ENCODE results near the gene CFAP53. TPM values are rescaled to one million over a fixed set of nuclear protein-coding genes. Genes with fewer than 3 reads are reported as not detected.

The CFAP53 gene
- total RNA-seq, 1 donor, result not detected

DNA sequence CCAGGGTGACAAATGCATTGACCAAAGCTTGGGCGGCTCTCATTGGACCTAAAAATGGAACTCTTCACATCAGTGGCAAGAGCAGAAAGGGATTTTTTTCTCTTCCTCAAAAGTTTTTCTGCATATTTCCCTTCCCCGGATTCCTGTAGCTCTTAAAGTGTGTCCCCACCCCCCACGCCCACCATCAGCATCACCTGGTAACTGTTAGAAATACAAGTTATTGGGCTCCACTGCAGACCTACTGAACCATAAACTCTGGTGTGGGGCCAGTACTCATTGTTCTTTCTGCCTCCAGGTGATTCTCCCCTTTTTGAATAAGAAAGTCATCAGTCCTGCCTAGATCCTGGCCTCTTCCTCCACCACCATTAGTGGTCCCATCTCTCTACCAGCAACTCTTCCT is 70.0 kb downstream of the CFAP53 start:
- peaks cover 78% of the 10 kb centered on the region for H3K27me3 ChIP-seq (ENCODE audit: insufficient read depth, low read length)
- no peaks in the 10 kb centered on the region for H3K9me3 ChIP-seq (ENCODE audit: low read depth, low read length)
- no peak overlapping the region for H3K4me3 ChIP-seq (ENCODE audit: low read length)
- H3K4me1 ChIP-seq (ENCODE audit: insufficient read depth, low read length), result peaks cover 8% of the 10 kb centered on the region

DNA sequence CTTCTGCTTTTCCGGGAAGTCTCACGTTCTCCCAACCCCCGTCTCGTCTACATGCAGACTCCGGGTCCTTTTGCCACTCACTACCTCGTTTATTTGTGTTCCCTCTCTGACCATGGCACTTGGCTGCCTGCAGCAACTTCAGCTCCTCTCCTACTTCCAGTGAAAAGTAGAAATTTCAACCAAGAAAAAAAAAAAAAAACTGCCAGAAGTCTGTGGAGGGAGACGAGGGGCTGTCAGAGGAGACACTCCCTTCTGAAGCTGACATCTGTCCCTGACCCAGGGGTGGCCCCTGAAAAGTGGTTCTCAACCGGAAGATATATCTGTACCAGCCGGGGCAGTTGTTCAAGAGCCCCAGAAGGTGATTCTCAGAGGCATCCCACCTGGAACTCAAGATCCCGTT is 70.6 kb downstream of the CFAP53 start:
- Histone ChIP-seq H3K27me3 (ENCODE audit: insufficient read depth, low read length) (peaks cover 79% of the 10 kb centered on the region), H3K4me3 (ENCODE audit: low read length) (no peak overlapping the region), H3K4me1 (ENCODE audit: insufficient read depth, low read length) (peaks cover 8% of the 10 kb centered on the region), H3K9me3 (ENCODE audit: low read depth, low read length) (no peaks in the 10 kb centered on the region)

DNA sequence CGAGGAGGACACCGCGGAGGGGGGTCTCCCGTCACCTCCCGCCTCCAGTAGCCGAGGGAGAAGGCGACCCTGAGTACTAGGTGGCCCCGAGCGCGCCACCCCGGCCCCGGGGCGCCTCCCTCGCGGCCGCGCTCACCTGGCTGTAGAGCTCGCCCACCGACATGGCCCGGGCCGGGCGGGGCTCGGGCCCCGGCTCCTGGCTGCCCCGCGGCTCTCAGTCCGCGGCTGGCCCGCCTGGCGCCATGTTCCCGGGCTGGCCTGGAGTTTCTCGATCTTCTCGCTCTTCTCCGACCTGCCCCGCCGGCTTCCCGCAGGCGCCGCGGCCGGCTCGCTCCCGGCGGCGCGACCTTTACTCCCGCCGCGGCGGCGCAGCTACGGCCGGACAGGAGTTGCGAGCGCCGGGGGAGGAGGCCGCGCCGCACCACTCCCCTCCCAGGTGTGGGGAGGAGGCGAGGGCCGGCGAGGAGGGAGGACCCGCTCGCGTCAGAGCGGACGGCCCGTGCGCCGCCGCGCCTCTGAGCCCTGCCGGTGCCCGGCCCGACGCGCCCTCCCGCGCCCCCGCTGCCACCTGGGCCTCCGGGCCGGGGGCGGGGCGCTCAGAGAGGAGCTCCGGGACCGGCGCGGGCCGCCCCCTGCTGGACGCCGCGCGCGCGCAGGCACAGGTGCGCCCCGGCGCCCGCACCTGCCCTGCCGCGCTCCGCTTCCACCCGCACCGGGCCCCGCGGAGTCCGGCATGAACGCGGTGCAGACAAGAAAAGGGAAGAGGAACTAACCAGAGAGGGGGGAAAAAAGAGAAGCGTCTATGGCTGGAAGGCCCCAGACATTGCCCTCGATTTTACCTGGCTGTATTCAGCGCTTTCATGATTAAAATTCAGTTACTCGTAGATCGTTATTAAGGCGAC is 71.4 kb downstream of the CFAP53 start, which contains the start of gene MYO5B:
MYO5B (minus strand) TSS at position 517 of the 902 bp plus-strand sequence; CDS start at position 163, 354 bp downstream.
- peaks cover 79% of the 10 kb centered on the region for H3K27me3 ChIP-seq (ENCODE audit: insufficient read depth, low read length)
- peaks cover 8% of the 10 kb centered on the region for H3K4me1 ChIP-seq (ENCODE audit: insufficient read depth, low read length)
- H3K4me3 ChIP-seq (ENCODE audit: low read length), result no peak within 1 kb of the TSS
- H3K9me3 ChIP-seq (ENCODE audit: low read depth, low read length), result no peaks in the 10 kb centered on the region

DNA sequence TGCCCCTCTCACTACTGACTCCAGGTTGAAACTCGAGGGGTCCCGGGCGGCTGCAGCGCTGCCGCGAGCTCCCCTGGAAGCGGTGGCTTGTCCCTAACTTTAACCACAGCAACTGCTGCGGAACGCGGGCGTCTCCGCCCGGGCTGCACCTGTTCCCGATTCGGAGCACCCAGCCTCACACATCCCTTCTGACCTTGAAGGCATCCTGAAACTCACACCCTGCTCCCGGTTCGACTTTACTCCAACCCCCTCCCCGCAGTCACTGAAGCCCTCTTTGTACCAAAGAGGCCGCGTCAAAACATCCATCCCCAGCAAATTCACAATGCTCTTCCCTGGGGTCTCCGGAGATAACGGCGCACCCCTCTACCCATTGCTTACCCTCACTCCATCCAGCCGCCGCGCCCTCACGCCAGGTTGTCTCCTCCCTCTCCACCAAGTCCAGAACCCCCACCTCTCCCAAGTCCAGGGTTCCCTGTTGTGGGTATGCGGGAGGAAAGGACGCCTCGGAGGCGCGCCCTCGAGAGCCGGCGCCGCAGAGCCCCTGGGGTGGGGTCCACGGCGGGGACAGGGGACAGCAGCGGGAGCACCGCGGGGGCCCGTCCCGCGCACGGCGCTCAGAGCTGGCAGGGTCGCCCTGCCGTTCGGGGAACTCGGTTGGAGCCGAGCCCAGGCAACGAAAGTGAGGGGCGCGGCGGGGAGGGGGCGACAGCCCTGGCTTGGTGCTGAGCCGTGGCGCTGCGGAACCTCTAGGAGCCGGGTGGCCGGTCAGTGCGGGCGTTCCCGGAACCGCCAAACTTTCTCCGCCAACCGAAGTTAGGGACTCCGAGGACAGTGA is 72.3 kb downstream of the CFAP53 start:
- peaks cover 73% of the 10 kb centered on the region for H3K27me3 ChIP-seq (ENCODE audit: insufficient read depth, low read length)
- no peaks in the 10 kb centered on the region for H3K9me3 ChIP-seq (ENCODE audit: low read depth, low read length)
- H3K4me3 ChIP-seq (ENCODE audit: low read length), result no peak overlapping the region
- peaks cover 8% of the 10 kb centered on the region for H3K4me1 ChIP-seq (ENCODE audit: insufficient read depth, low read length)

DNA sequence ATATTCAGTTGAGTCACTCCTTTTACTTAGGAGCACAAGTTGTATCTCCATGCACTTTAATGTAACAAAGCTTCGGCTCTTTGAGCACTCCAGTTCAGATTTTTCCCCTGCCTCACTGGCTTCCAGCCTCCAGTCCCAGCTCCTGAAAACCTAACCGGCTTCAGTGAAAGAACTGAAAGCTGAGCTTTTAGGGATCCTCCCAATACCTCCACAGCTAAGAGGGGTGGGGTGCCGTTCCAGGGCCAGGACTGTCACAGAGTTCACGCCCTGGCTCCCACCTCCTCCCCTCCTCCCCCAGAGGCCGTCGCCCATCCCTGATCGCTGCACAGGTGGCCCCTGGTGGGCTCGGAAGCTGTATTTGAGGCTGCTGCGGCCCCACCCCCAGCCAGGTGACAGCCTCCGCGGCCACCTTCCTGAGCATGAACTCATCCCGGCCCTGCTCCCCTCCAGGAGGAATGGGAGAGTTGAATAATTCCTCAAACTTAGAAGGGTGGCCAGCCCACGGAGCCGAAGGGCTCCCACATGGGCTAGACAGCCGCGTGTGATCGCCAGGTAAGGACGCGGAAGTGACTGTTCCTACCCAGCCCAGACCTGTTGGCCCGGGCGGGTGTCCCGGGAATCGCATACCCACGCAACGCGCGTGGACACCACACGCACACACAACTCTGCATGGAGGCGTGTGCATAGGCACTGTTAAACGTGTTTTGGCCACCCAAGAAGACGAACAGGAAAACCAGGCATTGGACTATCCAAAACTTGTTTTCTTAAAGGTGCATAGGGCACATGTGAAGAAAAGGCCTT is 73.1 kb downstream of the CFAP53 start:
- H3K4me3 ChIP-seq (ENCODE audit: low read length), result no peak overlapping the region
- peaks cover 67% of the 10 kb centered on the region for H3K27me3 ChIP-seq (ENCODE audit: insufficient read depth, low read length)
- H3K9me3 ChIP-seq (ENCODE audit: low read depth, low read length), result no peaks in the 10 kb centered on the region
- peaks cover 8% of the 10 kb centered on the region for H3K4me1 ChIP-seq (ENCODE audit: insufficient read depth, low read length)

DNA sequence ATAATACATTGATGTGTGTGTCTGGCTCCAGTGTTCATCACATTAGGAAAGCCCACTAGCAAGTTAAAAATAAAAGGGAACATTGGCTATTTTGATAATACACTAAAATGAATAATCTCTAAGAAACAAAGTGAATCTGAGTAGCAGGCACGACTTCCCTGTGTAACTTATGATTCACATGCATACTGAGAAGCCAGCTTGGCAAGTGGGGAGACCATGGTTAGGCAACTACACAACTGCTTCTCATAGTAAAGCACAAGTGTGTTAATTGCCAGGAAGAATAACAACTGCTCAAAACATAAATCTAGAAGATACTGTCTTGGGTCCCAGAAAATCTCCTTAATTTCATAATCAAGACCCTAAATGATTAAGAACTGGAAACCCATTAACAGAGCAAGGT is 75.4 kb downstream of the CFAP53 start:
- Histone ChIP-seq H3K27me3 (ENCODE audit: insufficient read depth, low read length) (peaks cover 53% of the 10 kb centered on the region), H3K9me3 (ENCODE audit: low read depth, low read length) (no peaks in the 10 kb centered on the region), H3K4me3 (ENCODE audit: low read length) (no peak overlapping the region), H3K4me1 (ENCODE audit: insufficient read depth, low read length) (peaks cover 8% of the 10 kb centered on the region)

DNA sequence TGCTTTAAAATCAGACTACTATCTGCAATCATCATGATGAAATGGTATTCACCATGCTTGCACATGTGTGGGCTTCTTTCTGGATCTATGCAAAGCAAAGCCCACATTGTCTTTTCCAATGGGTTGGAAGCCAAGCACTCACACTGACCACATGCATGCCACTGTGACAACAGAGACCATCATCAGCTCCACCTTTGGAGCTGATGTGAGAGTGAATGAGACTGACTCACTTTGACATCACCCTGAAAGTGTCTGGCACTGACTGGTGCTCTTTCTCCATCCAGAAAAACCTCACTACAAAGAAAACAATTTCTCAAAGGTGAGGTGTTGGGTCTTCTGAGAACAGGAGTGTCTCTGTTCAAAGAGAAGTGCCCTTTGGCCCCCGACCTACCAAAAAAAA is 76.1 kb downstream of the CFAP53 start:
- H3K27me3 ChIP-seq (ENCODE audit: insufficient read depth, low read length), result peaks cover 47% of the 10 kb centered on the region
- peaks cover 8% of the 10 kb centered on the region for H3K4me1 ChIP-seq (ENCODE audit: insufficient read depth, low read length)
- H3K9me3 ChIP-seq (ENCODE audit: low read depth, low read length), result no peaks in the 10 kb centered on the region
- no peak overlapping the region for H3K4me3 ChIP-seq (ENCODE audit: low read length)

DNA sequence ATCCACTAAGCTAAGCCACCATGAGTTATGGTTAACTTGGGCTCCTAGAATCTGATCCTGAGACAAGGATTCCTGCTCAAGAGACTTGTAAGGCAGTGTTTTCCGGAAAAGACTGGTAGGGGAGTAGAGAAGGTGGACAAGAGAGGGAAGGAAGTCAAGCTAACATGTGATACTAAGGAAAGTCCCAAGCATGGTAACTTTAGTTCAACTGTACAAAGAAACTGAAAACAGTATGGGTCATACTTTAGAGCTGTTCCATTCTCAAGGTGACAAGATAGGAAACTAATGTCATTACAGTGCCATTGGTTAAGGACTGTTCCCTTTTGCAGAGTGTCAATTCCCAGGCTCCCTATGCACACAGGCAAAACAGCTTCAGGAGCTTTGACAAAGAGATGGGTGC is 77.1 kb downstream of the CFAP53 start:
- H3K4me3 ChIP-seq (ENCODE audit: low read length), result no peak overlapping the region
- H3K4me1 ChIP-seq (ENCODE audit: insufficient read depth, low read length), result peaks cover 2% of the 10 kb centered on the region
- peaks cover 45% of the 10 kb centered on the region for H3K27me3 ChIP-seq (ENCODE audit: insufficient read depth, low read length)
- no peaks in the 10 kb centered on the region for H3K9me3 ChIP-seq (ENCODE audit: low read depth, low read length)

DNA sequence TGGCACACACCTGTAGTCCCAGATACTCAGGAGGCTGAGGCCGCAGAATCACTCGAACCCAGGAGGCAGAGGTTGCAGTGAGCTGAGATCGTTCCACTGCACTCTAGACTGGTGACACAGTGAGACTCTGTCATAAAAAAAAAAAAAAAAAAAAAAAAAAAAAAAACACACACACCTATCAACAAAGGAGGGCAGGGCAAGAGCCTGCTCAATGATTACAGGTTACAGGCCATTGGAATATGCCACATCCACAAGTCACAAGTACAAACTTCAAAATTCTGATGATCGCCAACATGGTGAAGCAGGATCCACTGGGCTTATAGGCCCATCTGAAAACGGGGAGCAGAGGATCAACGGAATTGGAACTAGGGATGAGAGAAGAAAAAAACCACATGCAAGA is 77.6 kb downstream of the CFAP53 start:
- Histone ChIP-seq H3K4me3 (ENCODE audit: low read length) (no peak overlapping the region), H3K9me3 (ENCODE audit: low read depth, low read length) (no peaks in the 10 kb centered on the region), H3K27me3 (ENCODE audit: insufficient read depth, low read length) (peaks cover 40% of the 10 kb centered on the region), H3K4me1 (ENCODE audit: insufficient read depth, low read length) (no peaks in the 10 kb centered on the region)

DNA sequence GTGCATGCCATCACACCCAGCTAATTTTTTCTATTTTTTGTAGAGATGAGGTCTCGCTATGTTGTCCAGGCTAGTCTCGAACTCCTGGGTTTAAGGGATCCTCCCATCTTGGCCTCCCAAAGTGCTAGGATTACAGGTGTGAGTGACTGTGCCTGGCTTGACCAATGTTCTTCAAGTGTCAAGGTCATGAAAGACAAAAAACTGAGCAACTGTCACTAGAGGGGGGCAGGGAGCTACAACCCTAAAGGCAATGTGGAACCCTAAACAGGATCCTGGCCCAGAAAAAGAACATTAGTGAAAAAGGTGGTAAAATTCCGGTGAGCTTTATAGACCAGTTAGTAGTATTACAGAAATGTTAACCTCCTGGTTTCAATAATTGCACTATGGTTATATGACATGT is 78.6 kb downstream of the CFAP53 start:
- Histone ChIP-seq H3K4me3 (ENCODE audit: low read length) (no peak overlapping the region), H3K27me3 (ENCODE audit: insufficient read depth, low read length) (peaks cover 30% of the 10 kb centered on the region), H3K9me3 (ENCODE audit: low read depth, low read length) (no peaks in the 10 kb centered on the region), H3K4me1 (ENCODE audit: insufficient read depth, low read length) (no peaks in the 10 kb centered on the region)

DNA sequence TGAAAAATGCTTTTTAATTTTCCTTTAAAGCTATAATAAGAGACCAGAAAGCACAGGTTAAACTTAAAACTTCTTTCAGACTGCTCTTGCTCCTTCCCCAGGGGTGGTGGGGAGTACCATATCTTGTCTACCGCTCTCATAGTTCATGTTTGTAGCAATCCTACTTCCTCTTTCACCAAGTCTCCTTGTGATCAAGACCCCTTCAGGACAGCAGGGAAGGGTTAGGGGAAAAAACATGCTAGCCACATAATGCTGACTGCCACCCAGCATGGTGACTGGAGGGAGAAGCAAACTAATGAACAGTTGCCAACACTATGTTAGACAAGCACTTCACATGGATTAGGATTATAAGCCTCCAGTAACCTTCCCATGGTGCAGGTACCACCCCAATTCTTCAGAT is 79.9 kb downstream of the CFAP53 start:
- Histone ChIP-seq H3K27me3 (ENCODE audit: insufficient read depth, low read length) (peaks cover 18% of the 10 kb centered on the region), H3K4me1 (ENCODE audit: insufficient read depth, low read length) (no peaks in the 10 kb centered on the region), H3K4me3 (ENCODE audit: low read length) (no peak overlapping the region), H3K9me3 (ENCODE audit: low read depth, low read length) (no peaks in the 10 kb centered on the region)

DNA sequence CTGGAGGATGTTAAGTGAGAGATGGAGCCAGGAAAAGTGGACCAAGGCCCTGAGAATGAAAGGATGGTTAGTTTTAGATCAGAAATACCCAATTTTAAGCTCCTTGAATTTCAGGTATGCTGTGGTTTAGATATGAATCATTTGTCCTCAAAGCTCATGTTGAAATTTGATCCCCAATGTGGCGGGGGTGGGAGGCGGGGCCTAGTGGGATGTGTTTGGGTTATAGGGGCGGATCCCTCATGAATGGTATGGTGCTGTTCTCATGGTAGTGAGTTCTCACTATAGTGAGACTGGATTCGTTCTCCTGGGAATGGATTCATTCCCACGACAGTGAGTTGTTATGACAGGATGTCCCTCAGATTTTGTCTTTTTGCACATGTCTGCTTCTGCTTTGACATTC is 82.7 kb downstream of the CFAP53 start:
- Histone ChIP-seq H3K9me3 (ENCODE audit: low read depth, low read length) (no peaks in the 10 kb centered on the region), H3K27me3 (ENCODE audit: insufficient read depth, low read length) (peaks cover 6% of the 10 kb centered on the region), H3K4me1 (ENCODE audit: insufficient read depth, low read length) (no peaks in the 10 kb centered on the region), H3K4me3 (ENCODE audit: low read length) (no peak overlapping the region)

DNA sequence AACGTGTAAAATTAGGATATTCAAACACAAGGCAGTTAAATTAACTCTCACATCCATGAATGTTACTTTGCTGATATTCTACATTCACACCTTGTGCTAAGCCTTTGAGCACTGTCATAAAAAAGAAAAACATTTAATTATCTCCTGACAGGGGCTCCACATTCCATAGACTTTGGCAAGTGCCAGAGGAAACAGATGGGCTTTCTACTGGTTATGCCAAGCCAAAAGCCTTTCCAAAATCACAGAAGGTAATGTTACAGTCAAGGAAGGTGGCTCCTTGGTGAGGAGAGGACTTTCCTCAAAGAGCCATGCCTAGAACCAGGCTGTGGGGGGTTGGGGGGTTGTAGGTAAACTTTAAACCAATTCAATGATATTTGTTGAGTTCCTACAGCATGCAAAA is 83.8 kb downstream of the CFAP53 start:
- no peaks in the 10 kb centered on the region for H3K4me1 ChIP-seq (ENCODE audit: insufficient read depth, low read length)
- peaks cover 7% of the 10 kb centered on the region for H3K27me3 ChIP-seq (ENCODE audit: insufficient read depth, low read length)
- H3K9me3 ChIP-seq (ENCODE audit: low read depth, low read length), result no peaks in the 10 kb centered on the region
- no peak overlapping the region for H3K4me3 ChIP-seq (ENCODE audit: low read length)

DNA sequence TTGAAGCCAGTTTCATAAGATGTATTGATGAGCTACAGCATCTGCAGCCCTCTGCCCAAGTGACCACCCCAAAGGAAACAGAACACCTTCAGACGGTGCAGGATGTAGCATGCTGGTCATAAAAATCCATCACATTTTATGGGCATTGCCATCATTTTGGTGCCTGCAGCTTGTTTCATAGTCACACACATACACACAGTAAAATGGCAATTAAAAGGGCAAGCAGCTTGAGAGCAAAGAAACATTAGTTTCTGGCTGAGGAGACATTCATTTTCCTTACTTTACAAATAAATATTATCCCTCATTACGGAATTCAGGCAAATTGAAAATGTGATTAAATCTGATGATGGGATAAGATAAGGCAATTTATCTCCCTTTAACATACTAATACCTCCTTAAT is 84.7 kb downstream of the CFAP53 start:
- no peaks in the 10 kb centered on the region for H3K9me3 ChIP-seq (ENCODE audit: low read depth, low read length)
- no peak overlapping the region for H3K4me3 ChIP-seq (ENCODE audit: low read length)
- no peaks in the 10 kb centered on the region for H3K4me1 ChIP-seq (ENCODE audit: insufficient read depth, low read length)
- peaks cover 7% of the 10 kb centered on the region for H3K27me3 ChIP-seq (ENCODE audit: insufficient read depth, low read length)

DNA sequence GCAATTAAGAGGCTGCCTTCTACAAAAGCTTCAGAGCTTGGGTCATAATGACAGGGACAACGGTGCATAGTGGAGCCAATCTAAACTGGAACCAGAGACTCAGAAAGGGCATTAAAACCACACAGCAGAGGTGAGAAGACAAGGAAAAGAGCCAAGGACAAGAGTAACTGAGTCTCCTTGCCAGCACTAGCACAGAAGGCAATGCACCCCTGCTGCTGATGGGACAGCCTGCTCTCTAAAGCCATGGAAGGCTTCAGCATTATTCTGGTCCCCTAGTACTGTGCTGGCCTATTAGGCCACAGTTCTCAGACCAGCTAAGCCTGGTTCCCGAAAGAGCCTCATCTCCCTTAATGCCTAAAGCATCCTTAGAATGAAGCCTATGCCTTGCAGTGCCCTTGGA is 86.8 kb downstream of the CFAP53 start:
- Histone ChIP-seq H3K4me3 (ENCODE audit: low read length) (no peak overlapping the region), H3K4me1 (ENCODE audit: insufficient read depth, low read length) (no peaks in the 10 kb centered on the region), H3K27me3 (ENCODE audit: insufficient read depth, low read length) (peaks cover 7% of the 10 kb centered on the region), H3K9me3 (ENCODE audit: low read depth, low read length) (no peaks in the 10 kb centered on the region)
